Measurements from ENCODE around the gene SLC22A23.

SLC22A23 gene

GRCh38 chr6:3471711-3472110, 14.9 kb upstream of the SLC22A23 start:
- DNase-seq (ENCODE audit: low read depth in 1 of 2, low spot score in 1 of 2) = no peak

- no peak for DNase-seq (ENCODE audit: low read depth in 1 of 2, low spot score in 1 of 2)
Measured at GRCh38 chr6:3471286-3471685, 14.4 kb upstream of the SLC22A23 start.

DNA sequence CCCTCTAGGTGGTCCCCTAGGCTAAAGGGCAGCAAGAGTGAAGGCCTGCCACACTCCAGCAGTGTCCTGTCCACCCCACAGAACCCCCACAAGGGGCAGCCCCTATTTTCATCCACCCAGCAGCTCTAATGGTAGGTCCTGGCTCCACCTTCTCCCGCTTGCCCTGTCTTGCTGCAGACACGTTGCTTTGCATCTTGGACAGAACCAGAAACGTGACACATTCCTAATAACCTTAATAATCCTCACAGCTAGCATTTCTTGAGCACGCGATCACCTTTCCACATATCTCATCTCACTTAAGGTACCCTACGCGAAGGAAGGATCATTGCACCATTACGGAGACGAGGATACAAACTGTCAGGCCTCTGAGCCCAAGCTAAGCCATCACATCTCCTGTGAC, 11.7 kb upstream of the SLC22A23 start:
- no peak for DNase-seq (ENCODE audit: low read depth in 1 of 2, low spot score in 1 of 2)

DNA sequence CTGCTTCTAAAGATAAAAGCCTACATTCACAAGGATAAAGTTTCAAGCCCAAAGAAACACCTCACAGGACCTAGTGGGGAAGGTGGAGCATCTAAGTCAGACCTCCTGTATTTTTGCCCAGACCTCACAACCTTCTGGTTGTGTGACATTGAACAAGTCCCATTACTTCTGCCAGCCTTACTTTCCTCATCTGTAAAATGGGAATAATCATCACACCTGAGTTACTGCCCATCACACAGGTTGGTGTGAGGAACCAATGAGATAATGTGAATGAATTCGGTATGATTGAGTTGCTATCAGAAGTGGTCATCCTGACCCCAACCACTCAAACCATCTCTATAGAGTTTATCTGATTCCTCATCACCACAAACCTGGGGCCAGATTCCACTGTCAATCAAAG, 11.1 kb upstream of the SLC22A23 start:
- no peak for DNase-seq (ENCODE audit: low read depth in 1 of 2, low spot score in 1 of 2)

DNA sequence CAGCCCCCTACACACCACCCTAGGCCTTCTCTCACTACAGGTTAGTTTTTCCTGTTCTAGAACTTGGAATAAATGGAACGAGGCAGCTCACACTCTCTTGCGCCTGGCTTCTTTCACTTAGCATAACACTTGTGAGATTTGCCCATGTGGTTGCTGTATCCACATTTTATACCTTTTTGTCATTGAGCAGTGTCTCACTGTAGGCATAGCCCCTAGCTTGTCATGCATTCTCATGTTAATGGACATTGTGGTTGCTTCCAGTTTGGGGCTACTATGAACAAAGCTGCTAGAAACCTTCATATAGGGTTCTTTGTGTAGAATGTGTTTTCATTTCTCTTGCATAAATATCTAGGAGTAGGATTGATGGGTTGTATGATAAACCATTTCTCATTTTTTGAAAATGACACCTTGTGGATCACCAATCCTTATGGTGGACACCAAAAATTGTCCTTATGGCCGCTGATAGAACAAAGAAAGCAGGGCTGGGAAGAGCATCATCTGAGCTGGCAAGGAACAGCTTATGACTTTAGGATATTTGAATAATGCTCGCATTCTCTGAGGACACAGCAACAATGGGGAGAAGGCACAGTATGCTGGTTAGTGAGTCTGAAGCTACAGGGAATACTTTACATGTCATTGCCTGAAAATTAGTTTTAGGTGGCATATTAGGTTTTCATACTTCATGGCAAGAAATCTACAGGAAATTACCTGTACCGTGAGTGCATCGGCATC, 9.8 kb upstream of the SLC22A23 start:
- DNase-seq (ENCODE audit: low read depth in 1 of 2, low spot score in 1 of 2) = no peak

DNA sequence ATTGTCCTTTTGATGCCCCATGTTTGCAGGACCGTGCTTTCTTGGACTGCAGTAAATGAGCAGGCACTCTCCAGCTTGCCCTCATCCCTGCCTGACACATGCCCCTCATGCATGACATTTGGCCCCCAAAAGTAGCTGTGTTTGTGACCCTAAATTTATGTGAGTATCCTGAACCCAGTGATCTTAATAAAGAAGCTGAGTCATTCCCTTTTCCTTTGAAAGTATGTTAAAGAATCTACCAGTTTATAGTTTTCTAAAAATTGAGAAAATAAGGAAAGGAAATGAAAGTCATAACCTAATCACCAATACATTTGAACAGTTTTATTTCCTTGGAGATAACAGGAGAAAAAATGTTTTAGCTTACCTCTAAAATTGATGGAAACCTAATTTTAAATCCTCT, 3.4 kb upstream of the SLC22A23 start:
- DNase-seq (ENCODE audit: low read depth in 1 of 2, low spot score in 1 of 2) = no peak

GRCh38 chr6:3458706-3459421, 2.0 kb upstream of the SLC22A23 start:
- DNase-seq (ENCODE audit: low read depth in 1 of 2, low spot score in 1 of 2) = no peak

GRCh38 chr6:3457710-3458602, 1.1 kb upstream of the SLC22A23 start:
- DNase-seq (ENCODE audit: low read depth in 1 of 2, low spot score in 1 of 2) = no peak

- no peak for DNase-seq (ENCODE audit: low read depth in 1 of 2, low spot score in 1 of 2)
Measured at GRCh38 chr6:3456395-3456897, 404 bp downstream of the SLC22A23 start.

DNA sequence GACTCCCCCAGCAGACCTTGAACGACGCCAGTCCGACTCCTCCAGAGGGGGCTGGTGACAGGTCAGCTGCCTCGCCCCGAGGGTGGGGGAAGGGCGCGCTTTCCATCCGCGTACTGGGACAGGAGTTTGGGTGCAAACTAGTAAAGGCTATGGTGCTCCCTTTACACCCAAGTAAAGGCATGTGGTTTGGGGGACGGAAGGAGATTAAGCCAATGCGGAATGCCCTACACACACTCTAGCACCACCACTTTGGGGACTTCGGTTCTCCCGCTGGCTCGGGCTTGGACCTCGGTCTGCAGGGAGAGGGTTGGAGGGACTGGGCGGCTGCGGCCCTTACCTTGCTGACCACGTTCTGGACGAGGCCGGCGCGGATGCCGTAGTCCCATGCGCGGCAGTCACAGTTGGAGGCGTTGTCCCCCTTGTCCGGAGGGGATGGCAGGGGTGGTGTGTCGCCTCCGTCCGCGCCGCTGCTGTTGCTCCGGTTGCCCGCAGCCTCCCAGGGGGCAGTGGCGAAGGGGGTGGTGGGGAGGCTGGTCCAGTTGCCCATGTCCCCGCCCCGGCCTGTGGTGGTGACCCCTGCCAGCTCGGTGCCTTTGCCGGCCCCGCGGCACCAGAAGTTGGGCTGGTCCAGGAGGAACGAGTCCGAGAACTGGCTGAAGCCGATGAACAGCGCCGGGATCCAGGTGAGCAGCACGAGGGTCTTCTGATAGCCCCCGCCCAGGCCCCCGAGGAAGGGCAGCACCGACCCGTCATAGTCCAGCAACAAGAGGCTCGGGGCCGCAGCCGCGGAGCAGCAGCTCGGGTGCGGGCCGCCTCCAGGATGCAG, 1.1 kb downstream of the SLC22A23 start:
- DNase-seq (ENCODE audit: low read depth in 1 of 2, low spot score in 1 of 2) = peak in 1 of 2 donors; percentile 9

DNA sequence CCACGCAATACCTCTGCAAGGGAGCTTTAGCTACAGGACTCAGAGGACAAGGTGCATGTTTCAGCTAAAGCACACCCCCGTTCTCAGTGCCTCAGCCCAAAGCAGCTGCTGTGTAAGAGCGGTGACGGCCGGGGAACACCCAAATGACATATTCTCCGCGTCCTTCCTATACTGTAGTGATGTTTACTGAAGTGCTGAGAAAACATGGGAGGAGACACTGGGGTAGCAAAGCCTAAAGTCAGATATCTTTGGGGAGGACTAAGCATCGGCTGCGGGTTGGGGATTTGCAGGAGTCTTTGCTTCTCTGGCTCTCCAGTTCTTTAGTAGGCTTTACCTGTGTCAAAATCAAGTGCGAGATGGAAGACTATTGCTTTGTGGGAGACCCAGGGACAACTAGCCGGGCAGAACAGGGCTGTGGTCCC, 1.7 kb downstream of the SLC22A23 start:
- DNase-seq (ENCODE audit: low read depth in 1 of 2, low spot score in 1 of 2) = no peak

DNA sequence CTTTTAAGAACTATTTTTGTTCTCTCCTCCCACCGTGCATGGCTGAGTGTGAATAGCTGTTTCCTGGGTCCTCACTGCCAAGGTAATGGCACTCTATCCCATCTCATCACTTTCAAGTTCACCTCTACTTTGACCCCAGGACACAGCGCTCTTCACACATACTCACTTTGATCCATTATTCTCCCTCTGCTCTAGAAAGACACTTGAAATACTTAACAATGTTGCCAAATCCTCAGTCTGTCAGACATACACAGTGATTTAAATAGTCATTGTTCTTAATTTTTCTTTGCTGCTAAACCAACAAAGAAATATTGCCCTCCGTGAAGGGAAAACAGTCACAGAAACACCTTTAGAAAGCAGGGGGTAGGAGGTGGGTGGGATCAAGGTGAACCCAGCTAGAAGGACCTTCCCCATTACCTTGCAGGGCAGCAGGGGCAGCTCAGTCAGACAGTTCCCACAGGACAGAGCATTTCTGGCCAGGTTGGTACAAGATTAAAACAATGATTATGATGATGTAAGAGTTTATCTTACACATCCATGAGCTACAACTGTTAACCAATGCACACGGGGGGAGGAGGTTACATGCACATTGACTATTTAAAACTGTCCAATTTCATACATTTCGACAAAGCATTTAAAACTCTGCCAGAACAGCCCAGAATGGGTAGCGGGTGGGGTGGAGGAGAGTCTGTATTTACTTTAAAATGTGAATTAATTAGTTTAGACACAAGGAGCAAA, 2.4 kb downstream of the SLC22A23 start:
- DNase-seq (ENCODE audit: low read depth in 1 of 2, low spot score in 1 of 2) = no peak

DNA sequence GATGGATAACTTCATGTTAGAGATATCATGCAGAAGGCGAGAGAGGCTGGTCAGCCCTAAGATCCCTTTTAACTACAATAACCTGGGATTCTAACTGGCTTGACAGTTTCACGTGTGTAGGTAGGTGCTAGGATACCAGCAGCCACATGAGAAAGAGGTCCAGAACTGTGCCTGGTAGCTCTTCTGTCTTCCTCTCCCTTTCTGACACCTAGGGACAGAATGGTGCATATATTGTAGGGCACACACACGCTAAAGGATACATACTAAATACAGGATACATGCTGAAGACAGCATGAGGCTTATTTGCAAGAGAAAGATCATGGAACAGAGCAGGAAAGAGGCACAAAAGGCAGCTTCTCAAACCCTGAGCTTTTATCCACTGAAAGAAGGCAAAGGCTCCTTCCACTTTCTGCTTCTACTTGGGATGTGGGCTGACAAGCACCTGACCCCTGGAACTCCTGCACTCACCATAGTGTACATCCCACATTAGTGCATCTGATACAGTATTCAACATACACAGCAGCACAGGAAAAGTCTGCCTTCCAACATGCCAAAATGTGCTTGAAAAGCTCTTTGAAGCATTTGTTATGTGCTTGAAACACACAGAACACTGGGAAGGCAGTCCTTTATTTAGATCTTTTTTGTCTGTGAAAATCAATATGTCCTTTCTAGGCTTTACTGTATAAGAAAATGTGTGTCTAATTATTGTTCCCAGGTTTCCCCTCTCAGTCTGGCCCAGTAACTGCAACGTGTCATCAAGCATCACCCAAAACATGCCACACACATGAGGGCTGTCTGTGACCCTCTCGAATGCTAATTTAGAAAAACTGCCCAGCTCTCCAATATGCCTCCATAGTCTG, 3.2 kb downstream of the SLC22A23 start:
- no peak for DNase-seq (ENCODE audit: low read depth in 1 of 2, low spot score in 1 of 2)

DNA sequence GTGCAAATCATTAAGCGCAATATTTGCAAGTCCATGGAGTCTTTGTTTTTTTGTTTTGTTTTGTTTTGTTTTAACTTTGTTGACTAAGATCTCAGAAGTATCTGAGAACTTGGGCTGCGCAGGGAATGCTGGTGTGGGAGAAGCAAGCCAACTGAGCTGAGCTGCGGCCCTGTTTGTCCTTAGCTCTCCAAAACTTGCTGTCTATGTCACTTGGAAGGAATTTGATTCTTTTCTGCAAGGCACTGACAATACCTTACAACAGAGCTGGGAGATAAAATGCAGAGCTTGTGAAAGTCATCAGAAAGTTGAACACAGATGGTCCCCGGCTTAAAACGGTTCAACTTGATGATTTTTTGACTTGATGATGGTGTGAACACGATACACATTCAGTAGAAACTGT, 5.4 kb downstream of the SLC22A23 start:
- no peak for DNase-seq (ENCODE audit: low read depth in 1 of 2, low spot score in 1 of 2)

GRCh38 chr6:3450888-3451287, 6.0 kb downstream of the SLC22A23 start:
- no peak for DNase-seq (ENCODE audit: low read depth in 1 of 2, low spot score in 1 of 2)

DNA sequence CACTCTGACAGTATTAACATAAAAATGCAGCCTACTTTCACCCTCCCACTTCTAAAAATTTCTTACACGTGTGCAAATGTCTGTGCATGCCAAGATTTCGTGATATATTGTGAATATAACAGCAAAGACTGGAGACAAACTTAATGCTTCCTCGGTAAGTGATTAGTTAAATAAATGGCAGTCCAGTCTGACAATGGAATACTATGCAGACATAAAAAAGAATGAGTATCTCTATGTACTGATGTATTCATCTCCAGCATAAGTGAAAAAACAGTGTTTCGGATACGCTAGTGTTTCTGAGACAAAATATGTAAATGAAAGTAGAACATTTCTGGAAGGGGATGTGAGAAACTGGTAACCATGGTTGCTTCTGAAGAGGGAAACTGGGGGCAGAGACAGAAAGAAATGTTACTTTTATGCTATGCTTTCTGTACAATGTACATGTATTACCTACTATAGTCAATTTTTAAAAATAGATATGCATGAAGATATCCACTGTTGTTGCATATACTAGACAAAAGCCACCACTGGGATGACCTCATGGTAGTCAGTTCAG, 7.0 kb downstream of the SLC22A23 start:
- no peak for DNase-seq (ENCODE audit: low read depth in 1 of 2, low spot score in 1 of 2)

DNA sequence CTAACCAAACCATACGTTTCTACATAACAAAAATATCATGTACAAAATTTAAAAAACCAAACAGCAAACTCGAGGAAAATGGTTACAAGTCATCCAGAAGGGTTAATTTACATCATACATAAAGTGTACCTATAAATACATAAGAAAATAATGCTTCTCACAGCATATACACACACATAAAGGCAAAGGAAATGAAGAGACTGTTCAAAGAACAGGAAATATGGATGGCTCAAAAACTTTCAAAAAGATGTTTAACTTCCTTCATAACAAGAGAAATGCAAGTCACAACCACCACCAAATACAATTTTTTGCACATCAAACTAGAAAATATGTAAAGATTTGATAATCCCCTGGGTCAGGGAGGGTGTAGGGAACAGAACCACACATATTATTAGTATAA, 7.5 kb downstream of the SLC22A23 start:
- no peak for DNase-seq (ENCODE audit: low read depth in 1 of 2, low spot score in 1 of 2)

- DNase-seq (ENCODE audit: low read depth in 1 of 2, low spot score in 1 of 2) = no peak
Measured at GRCh38 chr6:3447005-3447404, 9.8 kb downstream of the SLC22A23 start.

DNA sequence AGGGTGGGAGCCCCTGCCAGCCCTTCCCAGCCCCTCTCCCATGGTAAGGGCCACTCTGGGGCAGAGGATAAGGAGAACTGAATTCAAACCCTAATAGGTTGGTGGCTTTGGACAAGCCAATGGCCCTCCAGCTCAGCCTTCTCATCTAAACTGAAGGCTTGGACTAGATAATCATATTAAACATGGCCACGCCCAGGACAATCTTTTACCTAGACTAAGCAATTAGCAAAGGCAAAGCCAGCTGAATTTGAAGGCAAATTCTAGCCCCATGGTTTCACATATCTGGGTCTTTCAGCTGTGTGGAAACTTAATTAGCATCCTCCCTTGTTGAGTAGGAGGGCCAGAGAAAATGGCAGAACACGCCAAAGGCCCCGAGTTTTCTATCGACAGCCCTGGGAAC, 10.7 kb downstream of the SLC22A23 start:
- DNase-seq (ENCODE audit: low read depth in 1 of 2, low spot score in 1 of 2) = no peak
